ENCODE measurements around the gene IGF1R.

Gene IGF1R

DNA sequence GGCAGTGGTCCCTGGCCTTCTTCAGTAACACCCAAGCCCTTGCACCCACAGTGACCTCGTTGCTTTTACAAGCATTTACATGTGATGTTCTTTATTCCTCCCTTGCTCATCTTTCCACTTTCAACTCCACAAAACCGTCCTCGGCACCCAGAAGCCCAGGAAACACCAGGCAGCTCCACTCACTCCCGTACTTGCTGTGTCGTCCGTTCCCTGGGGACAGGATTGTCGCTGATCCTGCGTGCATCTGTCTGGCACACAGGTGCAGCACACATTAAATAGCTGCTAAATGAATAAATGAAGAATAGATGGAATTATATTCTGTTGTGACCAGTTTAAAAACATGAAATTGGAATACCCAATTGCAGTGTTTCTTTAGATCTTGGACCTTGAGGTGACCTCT lies 239.6 kb downstream of the IGF1R start:
- H3K9ac ChIP-seq (ENCODE audit: low read length) = no peak overlapping the region
- H3F3A ChIP-seq (ENCODE audit: insufficient read depth) = no peaks in the 10 kb centered on the region
- no peaks in the 10 kb centered on the region for H3K79me2 ChIP-seq (ENCODE audit: insufficient read depth, low read length)
- H3K36me3 ChIP-seq (ENCODE audit: low read length) = no peaks in the 10 kb centered on the region
- no peaks in the 10 kb centered on the region; the same call in 1 of the 2 replicates for H4K20me1 ChIP-seq (ENCODE audit: low read depth, low read length)
- no peaks in the 10 kb centered on the region for H3K9me2 ChIP-seq (replicated peaks; ENCODE audit: insufficient read depth, low read length)
- no peak overlapping the region for H3K27ac ChIP-seq (ENCODE audit: low read depth, low read length)
- no peaks in the 10 kb centered on the region for H3K27me3 ChIP-seq (ENCODE audit: low read length)
- no peak overlapping the region for H3K4me3 ChIP-seq (ENCODE audit: insufficient read depth, low read length, poor library complexity, severe bottlenecking)
- no peak overlapping the region for H2AFZ ChIP-seq (ENCODE audit: low read depth, low read length, severe bottlenecking)
- no peak overlapping the region for H3K4me2 ChIP-seq (ENCODE audit: low read depth, low read length, poor library complexity, severe bottlenecking)
- H3K9me3 ChIP-seq (ENCODE audit: insufficient read depth, low read length) = no peaks in the 10 kb centered on the region
- TF ChIP-seq, protein P1, sequence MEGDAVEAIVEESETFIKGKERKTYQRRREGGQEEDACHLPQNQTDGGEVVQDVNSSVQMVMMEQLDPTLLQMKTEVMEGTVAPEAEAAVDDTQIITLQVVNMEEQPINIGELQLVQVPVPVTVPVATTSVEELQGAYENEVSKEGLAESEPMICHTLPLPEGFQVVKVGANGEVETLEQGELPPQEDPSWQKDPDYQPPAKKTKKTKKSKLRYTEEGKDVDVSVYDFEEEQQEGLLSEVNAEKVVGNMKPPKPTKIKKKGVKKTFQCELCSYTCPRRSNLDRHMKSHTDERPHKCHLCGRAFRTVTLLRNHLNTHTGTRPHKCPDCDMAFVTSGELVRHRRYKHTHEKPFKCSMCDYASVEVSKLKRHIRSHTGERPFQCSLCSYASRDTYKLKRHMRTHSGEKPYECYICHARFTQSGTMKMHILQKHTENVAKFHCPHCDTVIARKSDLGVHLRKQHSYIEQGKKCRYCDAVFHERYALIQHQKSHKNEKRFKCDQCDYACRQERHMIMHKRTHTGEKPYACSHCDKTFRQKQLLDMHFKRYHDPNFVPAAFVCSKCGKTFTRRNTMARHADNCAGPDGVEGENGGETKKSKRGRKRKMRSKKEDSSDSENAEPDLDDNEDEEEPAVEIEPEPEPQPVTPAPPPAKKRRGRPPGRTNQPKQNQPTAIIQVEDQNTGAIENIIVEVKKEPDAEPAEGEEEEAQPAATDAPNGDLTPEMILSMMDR (IDR thresholded peaks at IDR 0.05; ENCODE audit: insufficient read depth, low read length, poor library complexity, severe bottlenecking) = no peak
- no peak for TF ChIP-seq EZH2phosphoT487 (conservative IDR thresholded peaks at IDR 0.05; ENCODE audit: low read length)

DNA sequence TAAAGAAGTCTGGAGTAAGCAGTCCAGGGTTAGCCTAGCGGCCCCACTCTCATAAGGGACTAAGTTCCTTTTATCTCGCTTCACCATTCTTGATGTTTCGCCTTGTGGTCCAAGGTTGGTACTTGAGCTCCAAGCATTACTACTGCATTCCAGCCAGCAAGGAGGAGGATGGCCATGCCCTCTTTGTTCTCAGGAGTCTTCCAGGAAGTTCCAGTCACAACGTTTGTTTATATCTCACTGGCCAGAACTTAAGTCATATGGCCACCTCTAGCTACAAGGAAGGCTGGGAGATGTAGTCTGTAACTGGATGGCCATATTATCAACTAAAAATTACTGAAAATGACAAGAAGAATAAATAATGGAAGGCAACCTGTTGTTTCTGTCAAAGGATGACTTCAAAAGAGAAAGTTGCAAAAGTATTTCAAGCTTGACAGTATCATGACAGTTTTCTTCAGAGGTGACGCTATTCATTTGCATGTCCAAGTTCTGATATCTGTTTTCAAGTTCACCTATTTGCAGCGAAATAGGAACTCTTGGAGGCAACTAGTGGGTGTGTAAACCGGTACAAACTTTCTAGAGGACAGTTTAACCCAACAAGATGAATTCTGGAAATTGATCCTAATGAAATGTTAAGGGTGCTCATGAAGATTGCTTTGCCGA lies 240.6 kb downstream of the IGF1R start:
- no peak overlapping the region for H3K4me2 ChIP-seq (ENCODE audit: low read depth, low read length, poor library complexity, severe bottlenecking)
- H3K9ac ChIP-seq (ENCODE audit: low read length) = no peak overlapping the region
- no peak overlapping the region for H2AFZ ChIP-seq (ENCODE audit: low read depth, low read length, severe bottlenecking)
- H3K9me3 ChIP-seq (ENCODE audit: insufficient read depth, low read length) = no peaks in the 10 kb centered on the region
- H3K4me3 ChIP-seq (ENCODE audit: insufficient read depth, low read length, poor library complexity, severe bottlenecking) = no peak overlapping the region
- no peaks in the 10 kb centered on the region for H3K36me3 ChIP-seq (ENCODE audit: low read length)
- no peak overlapping the region for H3K27ac ChIP-seq (ENCODE audit: low read depth, low read length)
- no peaks in the 10 kb centered on the region; the same call in 1 of the 2 replicates for H4K20me1 ChIP-seq (ENCODE audit: low read depth, low read length)
- H3K79me2 ChIP-seq (ENCODE audit: insufficient read depth, low read length) = no peaks in the 10 kb centered on the region
- no peaks in the 10 kb centered on the region for H3K27me3 ChIP-seq (ENCODE audit: low read length)
- TF ChIP-seq, protein P1 (IDR thresholded peaks at IDR 0.05; ENCODE audit: insufficient read depth, low read length, poor library complexity, severe bottlenecking) = no peak
- TF ChIP-seq EZH2phosphoT487 (conservative IDR thresholded peaks at IDR 0.05; ENCODE audit: low read length) = no peak
- no peaks in the 10 kb centered on the region for H3K9me2 ChIP-seq (replicated peaks; ENCODE audit: insufficient read depth, low read length)
- no peaks in the 10 kb centered on the region for H3F3A ChIP-seq (ENCODE audit: insufficient read depth)

DNA sequence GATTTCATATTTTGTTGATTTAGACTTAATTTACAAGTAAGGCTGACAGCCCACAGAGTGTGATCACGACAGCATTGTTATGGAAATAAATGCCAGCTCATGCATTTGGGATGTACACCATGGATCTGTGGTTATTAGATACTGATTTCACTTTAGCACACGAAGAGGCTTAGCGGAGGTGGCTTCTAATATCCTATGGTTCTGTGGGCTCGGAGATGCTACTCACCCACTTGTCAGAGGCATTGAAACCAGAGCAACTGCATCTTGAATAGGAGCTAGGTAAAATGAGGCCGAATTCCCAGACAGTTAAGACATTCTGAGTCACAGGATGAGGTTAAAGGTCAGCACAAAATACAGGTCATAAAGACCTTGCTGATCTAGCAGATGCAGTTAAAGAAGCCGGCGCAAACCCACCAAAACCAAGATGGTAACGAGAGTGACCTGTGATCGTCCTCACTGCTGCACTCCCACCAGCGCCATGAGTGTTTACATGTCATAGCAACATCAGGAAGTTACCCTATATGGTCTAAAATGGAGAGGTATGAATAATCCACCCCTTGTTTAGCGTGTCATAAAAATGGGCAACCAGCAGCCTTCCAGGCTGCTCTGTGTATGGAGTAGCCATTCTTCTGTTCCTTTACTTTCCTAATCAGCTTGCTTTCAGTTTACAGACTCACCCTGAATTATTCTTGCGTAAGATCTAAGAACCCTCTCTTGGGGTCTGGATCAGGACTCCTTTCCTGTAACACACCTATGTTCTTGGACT lies 241.8 kb downstream of the IGF1R start:
- H2AFZ ChIP-seq (ENCODE audit: low read depth, low read length, severe bottlenecking) = no peak overlapping the region
- H3K9me2 ChIP-seq (replicated peaks; ENCODE audit: insufficient read depth, low read length) = no peaks in the 10 kb centered on the region
- no peaks in the 10 kb centered on the region for H3K36me3 ChIP-seq (ENCODE audit: low read length)
- no peak overlapping the region for H3K27ac ChIP-seq (ENCODE audit: low read depth, low read length)
- no peak for TF ChIP-seq EZH2phosphoT487 (conservative IDR thresholded peaks at IDR 0.05; ENCODE audit: low read length)
- TF ChIP-seq, protein P1 (IDR thresholded peaks at IDR 0.05; ENCODE audit: insufficient read depth, low read length, poor library complexity, severe bottlenecking) = no peak
- no peak overlapping the region for H3K9ac ChIP-seq (ENCODE audit: low read length)
- no peak overlapping the region for H3K4me2 ChIP-seq (ENCODE audit: low read depth, low read length, poor library complexity, severe bottlenecking)
- H3K79me2 ChIP-seq (ENCODE audit: insufficient read depth, low read length) = no peaks in the 10 kb centered on the region
- H3K9me3 ChIP-seq (ENCODE audit: insufficient read depth, low read length) = no peaks in the 10 kb centered on the region
- no peak overlapping the region for H3K4me3 ChIP-seq (ENCODE audit: insufficient read depth, low read length, poor library complexity, severe bottlenecking)
- no peaks in the 10 kb centered on the region for H3K27me3 ChIP-seq (ENCODE audit: low read length)
- no peaks in the 10 kb centered on the region for H3F3A ChIP-seq (ENCODE audit: insufficient read depth)
- H4K20me1 ChIP-seq (ENCODE audit: low read depth, low read length) = no peaks in the 10 kb centered on the region; the same call in 1 of the 2 replicates
